GM21526 (cell line): ENCODE measurements around the gene POLD2.

ENCODE experiments used
- ATAC-seq: cut with Tn5 transposase; IDR thresholded peaks from one replicate; pipeline ENCODE4 v1.9.1; 2021; ENCODE audit warnings: moderate library complexity; ENCODE audit not compliant: unreplicated experiment, low FRiP score

POLD2 gene

DNA sequence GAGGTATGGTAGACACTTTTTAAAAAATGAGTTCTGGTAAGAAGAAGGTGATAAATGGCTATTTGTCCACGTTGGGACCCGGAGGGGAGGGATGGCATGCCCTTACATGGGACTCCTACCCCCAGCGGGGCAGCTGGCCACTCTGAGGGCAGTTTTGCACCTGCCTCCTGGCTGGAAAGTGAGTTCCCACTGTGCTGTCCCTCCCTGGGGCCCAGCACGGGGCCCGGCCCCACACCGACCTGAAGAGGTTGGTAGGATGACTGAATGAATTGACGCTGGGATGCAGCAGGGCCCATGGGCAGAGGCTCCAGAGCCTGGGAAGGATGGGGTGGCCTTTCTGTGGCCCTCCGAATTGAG lies 19.8 kb downstream of the POLD2 start:
- no peak for ATAC-seq

DNA sequence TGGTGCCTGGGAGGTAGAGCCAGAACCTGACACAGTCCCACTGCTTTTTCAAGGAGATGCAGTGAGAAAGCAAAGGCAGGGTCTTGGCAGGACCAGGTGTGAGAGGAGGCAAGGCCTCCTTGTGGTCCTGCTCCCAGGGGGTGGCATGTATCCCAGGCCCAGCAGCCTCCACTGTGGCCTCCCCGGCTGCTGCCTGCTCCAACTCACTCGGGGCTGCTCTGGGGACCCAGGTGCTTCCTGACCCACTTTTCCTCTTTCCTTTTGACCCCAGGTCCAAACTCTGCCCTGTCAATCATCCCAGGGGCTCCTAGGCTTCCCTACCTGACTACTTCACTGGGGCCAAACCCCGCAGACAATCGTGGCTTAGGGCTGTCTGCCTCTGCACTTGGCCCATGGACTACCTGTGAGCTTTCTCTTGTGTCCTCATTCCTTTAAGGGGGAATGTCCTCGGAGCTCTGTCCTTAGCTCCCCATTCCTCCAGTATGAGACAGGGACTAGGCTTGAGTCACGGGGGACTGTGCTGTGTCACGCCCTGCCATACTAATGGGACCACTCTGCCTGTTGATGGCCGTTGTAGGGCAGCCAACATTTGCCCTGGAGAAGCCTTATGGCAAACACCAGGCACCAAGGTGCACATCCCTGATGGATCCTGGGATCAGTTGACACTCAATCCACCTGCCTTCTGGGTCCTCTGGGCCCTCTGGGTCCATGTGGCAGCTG lies 20.3 kb downstream of the POLD2 start:
- ATAC-seq = no peak

DNA sequence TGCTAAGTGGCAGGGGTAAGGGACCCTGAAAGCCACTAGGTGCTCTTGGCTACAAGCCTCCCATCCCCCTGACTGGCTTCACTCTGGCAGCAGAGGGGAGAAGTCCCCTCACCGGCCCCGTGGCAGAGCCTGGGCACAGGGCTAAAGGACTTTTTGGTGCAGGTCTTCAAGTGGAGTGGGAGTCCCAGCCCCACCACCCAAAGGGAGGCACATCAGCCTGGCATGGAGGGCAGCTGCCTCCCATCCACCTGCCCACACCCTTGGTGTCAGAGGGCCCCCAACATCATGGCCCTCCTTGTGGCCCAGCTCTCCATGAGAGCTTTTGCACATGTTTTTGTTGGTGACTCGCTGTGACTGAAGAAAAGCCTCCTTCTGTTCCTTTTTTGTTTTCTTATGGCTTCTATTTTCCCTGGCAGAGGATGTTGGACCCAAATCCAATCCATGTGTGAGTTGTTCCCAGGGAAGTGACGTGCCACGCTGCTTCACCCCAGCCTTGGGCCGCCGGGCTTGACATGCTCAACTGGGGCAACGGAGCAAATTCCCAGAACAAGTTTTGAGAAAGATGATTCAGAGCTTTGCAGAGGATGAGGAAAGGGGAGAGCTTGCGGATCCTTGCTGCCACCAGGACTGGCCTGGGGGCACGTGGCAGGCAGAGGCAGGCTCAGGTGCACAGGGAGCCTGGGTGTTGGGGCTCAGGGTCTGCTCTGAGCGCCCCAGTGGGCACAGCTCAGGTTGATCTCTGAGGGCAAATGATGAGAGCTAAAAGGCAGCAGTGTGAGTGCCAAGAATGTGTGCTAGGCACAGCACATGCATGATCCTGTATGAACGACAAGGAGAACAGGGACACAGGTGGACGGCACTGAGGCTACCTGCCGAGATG lies 21.1 kb downstream of the POLD2 start:
- no peak for ATAC-seq

DNA sequence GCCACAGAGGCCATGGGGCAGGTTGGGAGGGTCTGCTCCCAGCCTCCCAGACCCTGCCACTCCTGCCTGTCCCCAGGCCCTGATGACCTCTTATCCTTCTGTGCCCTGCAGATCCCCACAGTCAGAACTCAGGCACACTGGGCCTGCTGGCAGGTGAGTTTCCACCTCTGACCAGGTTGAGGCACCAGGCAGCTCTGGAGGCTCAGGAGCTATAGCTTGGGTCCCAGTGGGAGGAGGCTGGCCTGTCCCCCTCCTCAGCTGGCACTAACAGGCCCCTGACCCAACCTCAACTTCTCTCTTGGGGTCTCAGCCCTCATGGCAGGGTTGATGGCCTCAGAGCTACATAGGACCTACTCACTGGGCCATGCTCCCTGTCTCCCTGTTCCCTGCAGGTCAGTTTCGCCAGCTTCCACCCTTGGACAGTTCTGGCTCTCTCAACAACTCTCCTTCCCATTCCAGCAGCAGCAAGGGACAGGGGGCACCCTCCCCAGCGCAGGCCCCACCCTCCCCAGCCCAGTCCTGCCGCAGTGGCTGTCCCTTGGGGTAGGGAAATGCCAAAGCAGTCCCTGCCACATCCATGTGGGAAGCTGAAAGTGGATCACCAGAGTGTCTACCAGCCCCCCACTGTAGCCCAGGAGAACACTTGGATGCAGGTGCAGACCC lies 21.9 kb downstream of the POLD2 start:
- ATAC-seq = no peak

DNA sequence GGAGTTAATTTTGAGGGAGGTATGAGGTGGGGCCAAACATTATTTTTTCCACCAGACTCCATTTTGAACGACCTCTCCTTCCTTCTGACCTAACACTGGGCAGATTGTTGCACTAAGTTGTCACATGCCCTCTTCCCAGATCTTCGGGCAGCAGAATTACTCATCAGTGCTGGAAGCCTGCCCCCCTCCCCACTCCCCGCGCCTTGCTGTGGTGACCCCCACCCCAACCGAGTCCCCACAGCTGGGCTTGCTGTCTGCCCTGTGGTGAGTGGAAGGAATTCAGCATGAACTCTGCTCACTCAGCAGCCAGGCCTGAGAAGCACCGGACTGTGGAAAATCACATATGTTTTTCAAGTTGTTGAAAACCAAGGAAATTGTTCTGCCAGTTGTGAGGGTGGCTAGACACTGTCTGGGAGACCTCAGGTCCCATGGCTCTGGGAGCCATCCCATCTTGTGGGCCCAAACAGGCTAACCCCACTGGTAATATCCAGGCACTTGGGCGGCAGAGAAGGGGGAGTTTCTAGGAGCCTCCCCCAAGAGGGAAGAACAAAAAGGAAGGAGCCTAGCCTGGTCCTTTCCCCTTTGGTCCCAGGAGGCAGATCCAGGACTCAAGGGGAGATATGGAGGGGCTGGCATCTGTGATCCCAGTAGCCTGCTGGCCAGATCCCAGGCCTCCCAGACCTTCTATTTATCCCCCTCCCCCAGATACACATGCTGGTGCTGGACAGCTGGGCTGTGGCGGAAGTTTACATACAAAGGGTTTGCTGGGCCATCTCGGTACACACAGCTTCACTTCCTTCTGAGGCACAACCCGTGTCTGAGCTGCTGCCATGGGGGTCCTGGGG lies 22.7 kb downstream of the POLD2 start:
- ATAC-seq = no peak

DNA sequence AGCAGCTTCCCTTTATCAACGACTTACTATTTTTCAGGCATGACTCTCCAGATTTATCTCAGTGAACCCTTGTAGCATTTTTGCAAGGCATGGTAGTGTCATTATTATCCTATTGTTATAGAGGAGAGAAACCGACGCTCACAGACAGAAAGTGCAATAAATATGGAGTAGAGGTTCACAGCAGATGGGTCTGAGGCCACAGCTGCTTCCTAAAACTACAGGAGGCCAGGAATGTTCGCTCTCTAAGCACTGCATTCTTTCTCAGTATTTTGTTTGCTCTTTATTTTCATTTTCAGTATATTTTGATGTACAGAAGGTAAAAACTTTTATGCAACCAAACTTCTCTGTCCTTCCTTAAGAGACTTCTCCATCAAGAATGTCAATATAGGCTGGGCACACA lies 23.7 kb downstream of the POLD2 start:
- no peak for ATAC-seq

DNA sequence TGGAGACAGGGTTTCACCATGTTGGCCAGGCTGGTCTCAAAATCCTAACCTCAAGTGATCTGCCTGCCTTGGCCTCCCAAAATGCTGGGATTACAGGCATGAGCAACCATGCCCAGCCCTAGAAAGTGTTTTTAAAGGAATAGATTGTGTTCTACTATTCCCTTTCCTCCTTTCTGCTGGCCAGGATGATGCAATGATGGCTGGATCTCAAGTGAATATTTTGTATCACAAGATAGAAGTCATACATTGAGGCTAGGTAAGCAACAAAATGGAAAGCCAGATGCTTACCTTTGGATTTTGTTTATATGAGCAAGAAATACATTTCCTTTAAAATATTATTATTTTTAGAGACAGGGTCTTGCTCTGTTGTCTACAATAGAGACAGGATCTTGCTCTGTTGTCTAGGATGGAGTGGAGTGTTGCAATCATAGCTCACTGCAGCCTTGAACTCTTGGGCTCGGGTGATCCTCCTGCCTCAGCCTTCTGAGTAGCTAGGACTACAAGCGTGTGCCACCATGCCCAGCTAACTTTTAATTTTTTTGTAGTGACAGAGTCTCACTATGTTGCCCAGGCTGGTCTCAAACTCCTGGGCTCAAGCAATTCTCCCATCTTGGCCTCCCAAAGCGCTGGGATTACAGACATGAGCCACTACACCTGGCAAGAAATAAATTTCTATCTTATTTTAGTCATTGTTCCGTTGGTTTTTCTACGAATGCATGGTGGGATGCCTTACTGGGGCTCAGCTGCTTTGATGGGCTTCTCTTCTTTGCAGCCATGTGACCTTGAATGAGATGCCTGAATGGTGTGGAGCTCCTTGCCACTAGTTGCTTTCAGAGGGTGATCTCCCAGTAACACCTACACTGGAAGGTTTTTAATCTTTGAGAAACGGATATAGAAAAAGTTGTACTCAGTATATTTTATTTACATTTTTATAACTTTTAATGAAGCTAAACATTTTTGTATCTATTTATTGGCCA lies 25.0 kb downstream of the POLD2 start:
- ATAC-seq = no peak

DNA sequence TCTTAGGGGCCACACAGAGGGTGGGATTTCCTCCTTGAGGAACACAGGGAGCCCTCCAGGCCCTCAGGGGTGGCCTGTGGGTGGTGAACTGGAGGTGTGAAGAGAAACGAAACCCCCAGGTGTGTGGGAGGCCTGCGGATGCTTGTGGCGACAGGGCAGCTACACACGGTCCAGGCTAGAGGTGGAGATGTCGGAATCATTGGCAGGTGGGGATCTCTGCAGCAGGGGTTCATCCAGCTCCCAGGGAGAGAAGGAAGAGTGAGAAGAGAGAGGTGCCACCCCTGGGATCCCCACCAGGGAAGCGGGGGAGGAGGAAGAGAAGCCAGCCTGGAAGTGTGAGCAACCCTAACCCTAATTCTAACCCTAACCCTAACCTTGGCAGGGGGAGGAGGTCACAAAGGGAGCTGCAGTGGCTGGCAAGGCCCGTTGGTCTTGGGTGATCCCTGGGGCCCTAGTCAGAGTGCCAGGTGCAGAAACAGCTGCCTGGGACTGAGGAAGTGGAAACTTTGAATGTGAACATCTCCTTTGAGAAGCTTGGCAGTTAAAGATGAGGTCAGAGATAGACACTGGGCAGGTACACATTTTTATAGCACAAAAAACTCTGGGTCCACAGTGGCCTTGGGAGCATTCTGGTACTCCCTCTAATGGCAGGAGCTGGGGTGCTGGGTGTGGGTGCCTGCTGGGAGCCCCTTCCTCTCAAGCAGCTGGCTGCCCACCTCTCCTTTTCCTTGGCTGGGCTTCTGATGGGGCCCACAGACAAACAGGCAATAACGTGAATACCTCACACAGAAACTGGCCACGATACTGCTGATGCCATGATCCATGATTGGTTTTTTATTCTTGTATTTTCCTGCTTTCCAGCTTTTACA lies 26.1 kb downstream of the POLD2 start:
- ATAC-seq = peak; percentile 64

DNA sequence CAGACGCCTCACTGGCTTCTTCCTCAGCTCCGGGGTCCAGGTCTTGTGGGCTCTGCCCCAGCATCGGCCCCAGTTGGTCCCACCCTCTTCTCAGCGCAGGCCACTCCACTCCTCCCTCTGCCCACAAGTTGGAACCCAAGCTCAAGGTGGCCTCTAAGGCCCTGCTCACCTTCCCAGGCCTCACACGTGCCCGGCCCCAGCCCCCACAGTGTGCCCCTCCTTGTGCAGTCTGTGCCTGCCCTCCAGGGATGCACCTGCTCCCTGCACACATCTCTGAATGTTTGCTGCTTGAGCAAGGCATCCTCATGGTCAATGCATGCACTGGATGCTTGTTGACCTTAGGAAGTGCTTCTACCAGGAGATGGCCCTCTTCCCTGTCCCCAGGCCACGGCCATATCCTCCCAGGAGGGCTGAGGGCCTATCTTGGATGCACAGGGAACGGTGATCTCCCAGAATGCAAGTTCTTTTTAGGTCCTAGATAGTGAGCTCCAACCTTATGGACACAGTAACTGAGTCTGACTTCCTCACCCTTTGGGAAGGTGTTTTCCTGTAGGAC lies 26.9 kb downstream of the POLD2 start:
- ATAC-seq = no peak

DNA sequence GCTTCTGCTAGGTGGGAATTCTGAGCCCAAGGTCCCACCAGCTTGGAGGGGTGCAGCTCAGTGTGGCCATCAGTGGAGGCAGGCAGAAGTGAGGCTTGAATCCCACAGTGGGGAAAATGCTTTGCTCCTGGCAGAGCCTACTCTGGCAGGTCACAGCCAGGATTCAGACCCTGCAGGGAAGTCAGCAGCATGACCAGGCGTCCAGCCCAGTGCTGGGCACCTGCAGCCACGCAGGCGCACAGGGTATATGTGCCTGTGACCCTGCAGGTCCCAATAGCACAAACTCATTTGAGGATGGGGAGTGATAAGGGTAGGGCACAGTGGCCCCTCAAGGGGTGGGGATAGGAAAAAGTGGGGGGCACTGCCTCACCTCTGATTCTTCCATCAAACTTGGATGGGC lies 27.6 kb downstream of the POLD2 start:
- ATAC-seq = no peak

DNA sequence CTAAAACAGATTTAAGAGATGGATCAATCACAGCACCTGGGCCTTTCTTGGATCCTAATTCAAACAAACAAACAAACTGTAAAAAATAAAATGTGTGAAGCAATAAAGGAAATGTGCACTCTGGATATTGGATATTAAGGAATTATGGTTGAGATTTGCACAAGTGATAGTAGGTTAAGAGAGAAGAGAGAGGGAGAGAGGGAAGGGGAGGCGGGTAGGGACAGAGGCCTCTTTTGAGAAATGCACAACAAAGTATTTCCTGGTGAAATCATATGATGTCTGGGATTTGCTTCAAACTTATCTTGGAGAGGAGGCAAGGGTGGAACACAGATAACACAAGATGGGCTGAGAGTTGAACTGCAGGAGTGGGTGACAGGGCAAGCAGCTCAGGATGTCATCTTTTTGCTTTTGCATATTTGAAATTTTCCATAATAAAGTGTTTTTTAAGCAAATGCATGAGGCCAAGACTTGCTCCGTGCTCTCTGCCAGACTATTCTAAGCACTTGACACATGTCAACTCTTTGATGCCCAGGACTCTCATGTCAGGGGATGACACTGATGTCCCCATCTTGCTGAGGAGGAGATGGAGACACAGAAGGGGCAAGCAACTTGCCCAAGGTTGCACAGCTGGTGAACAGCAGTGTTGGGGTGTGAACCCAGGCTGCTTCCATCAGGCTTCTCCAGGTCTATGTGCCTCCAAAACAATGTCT lies 28.3 kb downstream of the POLD2 start:
- no peak for ATAC-seq

DNA sequence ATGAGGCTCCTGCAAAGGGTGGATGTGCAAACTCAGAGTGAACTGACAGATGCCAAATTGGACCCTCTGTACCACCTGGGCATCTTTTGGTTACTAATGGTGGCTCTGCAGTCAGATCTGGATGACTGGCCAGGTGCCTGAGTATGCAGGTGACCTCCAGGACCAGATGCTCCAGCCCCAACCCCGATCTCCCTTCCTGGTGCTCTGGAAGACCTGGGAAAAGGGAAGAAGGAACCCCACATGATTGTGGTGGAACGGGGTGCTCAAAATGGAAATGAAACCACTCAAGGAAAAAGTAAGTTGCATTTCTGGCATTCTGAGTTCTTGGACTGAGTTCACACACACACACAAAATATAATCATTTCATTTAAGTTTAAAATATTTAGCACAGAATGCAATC lies 29.0 kb downstream of the POLD2 start:
- ATAC-seq = no peak

DNA sequence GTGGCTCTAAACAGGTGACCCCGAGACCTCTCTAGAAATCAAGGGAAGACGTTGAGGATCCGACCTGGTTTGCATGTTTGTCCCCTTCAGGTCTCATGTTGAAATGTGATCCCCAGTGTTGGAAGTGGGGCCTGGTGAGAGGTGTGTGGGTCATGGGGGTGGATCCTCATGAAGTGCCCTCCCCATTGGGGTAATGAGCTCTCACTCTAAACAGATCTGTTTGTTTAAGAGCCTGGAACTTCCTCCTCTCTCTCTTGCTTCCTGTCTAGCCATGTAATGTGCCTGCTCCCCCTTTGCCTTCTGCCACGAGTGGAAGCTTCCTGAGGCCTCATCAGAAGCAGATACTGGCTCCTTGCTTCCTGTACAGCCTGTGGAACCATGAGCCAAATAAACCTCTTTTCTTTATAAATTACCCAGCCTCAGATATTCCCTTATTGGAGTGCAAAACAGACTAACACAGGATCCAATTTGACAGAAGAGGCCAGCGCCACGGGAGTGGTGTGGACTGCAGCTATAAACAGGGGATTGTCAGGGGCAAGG lies 30.2 kb downstream of the POLD2 start:
- ATAC-seq = no peak

DNA sequence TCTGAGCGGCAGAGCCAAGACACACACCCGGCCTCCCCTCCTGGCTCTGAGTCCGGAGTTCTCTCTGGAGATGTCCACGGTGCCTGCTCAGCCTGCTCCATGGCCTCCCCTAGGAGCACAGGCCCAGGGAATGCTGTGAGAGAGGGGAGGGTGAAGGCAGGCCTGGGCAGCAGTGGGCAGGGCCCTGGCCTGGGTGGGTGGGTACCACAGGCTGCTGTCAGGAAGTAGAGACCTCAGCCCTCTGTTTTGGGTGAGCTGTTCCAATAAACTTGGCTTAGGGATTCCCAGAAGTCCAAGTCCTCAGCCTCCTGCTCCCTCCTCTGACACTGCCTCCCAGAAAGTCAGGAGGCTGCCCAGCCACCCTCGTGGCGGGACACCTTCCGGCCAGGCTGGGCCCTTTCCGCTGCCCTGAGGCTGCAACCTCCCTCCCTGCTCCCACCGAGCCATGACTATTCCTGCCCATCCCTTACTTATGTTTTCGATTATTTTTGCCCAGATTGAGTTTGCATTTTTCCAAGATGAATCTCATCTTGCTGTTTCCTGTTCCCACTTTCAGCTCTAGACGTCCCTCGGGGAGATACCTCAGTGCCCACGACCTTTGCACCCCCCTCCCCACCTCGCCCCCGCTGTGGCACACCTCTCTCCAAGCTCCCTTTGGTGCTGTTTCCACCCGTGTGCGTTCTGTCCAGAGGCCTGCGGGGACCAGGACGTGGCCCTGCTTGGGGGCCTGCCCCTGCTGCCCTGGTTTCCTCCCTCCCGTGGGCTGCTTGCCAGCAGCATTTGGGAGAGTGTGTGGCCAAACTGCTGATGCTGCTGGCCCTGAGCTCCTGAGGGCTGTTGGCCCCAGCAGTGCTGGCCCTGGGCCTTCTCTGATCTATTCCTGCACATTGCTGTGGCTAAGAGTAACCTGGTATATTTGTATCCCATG lies 35.2 kb downstream of the POLD2 start:
- ATAC-seq = no peak

DNA sequence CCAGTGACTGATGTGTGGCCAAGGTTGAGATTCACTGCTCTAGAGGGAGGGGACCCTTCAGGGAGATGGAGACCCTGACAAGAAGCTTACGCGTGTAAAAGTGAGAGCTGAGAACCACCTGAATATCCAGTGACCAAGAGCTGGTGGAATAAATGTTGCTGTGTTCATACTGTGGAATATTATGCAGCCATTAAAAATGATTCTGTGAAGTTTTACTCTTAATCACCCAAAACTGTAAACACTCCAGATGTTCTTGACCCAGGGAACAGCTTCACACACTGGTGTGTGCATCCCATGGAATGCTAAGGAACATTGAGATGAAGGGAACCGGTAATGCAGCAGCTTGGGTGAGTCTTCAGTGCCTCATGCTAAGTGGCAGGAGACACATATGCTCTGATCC lies 36.7 kb downstream of the POLD2 start:
- ATAC-seq = no peak

DNA sequence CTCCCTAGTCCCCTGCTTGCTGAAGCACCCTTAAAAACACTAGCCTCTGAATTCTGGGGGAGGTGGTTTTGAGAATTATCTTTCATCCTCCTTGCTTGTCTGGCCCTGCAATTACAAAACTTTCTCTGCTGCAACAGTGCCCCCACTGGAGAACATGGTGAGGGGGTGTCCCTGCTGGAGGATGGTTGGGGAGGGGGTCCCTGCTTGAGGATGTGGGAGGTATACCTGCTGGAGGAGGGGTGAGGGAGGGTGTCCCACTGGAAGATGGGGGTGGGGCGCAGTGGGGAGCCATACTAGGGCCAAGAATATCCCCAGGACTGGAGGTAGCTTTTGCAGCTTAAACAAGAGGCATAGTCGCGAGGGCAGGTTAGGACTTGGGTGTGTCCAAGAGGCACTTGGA lies 37.8 kb downstream of the POLD2 start:
- no peak for ATAC-seq
